Suppressor macrophage treated with lipopolysaccharide for 1 hour (primary cell): Measurements from ENCODE around the gene TBC1D2.

Experiments used
- DNase-seq, 3 donors: peaks; one replicate each; pipeline ENCODE4 v3.0.0-alpha.2; 2020 to 2022

Gene TBC1D2

DNA sequence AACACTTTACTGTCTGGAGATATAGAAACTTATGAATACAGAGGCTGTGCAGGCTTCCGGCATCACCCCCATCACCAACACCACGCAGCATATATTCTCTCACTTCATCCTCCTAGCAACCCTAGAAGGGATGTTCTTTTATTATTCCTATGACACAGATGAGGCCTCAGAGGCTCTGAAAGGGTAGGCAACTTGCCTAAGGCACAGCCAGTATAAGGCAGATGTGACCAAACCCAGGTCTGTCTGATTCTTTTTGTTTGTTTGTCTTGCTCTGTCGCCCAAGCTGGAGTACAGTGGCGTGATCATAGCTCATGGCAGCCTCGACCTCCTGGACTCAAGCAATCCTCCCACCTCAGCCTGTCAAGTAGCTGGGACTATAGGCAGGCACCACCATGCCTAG is 40.2 kb downstream of the TBC1D2 start:
- DNase-seq, result no peak

DNA sequence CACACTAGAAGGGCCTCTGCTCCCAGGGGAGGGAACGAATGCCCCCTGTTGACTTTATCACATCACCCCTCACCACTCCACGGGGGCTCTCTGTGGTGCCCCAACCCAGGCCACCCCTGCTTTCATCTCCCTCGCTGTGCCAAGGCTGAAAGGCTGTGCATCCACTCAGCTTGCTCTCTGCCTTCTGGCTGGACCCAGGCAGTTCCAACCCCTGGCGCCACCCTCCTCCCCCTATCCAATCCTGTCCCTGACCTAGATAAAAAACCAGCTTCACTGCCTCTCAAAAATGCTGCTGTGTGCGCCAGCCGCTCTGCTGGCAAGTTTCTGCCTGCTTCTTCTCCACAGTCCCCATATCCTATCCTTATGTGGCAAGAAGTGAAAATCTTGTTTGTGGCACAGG is 40.6 kb downstream of the TBC1D2 start:
- DNase-seq, result no peak

DNA sequence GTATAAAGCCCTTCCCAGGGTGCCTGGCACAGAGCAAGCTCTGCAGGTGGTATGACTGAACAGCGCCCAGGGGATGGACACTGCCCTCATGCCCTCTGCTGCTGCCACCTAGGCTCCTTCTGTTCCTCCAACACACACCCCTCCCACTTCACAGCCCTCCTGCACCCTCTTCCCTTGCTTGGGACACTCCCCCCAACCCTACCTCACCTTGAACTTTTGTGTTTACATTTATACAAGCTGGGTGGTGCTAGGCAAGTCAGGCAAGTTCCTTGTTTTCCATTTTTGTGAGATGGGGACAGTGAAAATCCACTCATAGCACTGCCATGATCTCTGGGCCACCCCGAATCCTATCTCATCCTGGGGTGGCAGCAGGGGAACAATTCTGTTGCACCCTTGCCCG is 44.2 kb downstream of the TBC1D2 start:
- no peak for DNase-seq

DNA sequence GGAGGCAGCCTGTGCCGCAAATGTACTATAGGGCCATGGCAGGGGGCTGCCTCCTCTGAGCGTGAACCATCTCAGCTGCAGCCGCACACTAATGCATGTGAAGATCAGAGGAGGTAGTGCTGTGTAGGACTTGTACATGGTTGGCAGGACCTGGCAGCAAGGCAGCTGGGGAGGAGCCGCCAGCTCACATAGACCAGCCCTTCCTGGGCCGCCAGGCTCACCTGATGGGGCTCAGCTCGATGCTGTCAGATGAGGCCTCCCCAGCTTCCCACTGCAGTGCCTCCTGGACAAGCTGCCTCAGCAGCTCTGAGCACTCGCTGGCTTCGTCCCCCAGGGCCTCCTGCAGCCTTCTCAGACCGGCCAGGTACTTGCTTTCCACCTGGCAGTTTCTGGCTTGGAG is 45.0 kb downstream of the TBC1D2 start:
- DNase-seq, result no peak

DNA sequence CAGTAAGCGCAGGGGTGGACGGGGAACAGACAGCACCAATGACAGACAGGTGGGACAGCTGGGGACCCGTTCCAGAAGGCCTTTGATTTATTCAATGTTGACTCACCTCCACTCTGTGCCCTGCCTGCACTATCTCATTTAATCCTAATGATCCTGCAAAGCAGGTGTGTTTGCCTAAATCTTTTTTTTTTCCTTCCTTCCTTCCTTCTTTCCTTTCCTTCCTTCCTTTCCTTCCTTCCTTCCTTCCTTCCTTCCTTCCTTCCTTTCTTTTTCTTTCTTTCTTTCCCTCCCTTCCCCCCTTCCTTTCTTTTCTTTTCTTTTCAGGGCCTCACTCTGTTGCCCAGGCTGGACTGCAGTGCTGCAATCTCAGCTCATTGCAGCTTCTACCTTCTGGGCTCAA is 45.9 kb downstream of the TBC1D2 start:
- DNase-seq, result no peak

DNA sequence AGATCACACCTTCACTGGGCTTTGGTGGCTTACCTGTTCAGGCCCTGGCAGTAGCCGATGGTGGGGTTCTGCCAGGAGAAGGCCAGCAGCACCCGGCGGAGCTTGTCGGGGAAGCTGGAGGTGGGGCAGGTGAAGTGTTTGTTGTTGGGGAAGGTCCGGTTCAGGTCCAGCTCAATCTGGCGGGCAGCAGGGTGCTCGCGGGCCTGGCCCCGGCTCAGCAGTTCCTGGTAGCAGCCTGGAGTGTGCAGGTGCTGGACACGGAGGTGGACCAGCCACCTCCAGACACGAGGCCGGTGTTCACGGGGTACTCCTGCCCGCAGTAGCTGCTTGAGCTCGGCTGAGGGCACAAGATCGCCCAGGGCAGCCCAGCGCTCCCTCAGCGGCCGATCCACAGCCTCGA is 46.8 kb downstream of the TBC1D2 start:
- no peak for DNase-seq

DNA sequence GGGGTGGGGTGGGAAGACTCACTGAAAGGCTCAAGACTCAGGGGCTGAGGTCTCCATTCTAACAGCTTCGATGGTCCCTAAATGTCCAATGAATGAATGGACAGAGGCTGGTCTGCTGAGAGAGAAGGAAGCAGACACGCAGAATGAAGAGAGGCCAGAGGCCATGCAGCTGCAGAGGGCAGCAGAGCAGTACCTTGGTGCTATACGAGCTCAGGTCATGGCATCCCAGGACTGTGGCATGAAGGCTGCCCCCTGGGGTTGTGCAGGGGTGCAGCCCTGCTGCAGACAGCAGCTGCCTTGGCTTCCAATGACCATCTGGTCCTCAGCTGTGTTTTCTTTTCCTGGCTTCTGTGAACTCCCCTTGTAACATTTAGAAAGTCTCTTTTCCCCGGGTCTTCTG is 47.8 kb downstream of the TBC1D2 start:
- DNase-seq, result no peak

DNA sequence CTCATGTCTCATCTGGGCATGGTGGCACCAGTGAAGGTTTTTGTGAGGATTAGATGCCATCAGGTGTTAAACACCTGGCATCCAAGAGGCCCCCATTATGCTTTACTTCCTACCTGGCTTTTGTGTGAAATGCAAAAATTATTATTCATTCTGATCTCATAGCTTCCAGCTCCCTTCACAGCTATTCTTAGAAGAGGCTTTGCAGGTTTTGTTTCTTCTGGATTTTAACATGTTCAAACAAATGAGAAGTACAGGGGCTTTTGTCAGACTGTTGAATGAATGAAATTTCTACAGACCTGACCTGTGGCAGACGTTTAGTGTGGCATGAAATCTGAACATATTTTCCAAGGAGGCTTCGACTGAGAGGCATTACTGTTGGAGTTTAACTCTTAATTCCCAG is 48.7 kb downstream of the TBC1D2 start:
- no peak for DNase-seq

DNA sequence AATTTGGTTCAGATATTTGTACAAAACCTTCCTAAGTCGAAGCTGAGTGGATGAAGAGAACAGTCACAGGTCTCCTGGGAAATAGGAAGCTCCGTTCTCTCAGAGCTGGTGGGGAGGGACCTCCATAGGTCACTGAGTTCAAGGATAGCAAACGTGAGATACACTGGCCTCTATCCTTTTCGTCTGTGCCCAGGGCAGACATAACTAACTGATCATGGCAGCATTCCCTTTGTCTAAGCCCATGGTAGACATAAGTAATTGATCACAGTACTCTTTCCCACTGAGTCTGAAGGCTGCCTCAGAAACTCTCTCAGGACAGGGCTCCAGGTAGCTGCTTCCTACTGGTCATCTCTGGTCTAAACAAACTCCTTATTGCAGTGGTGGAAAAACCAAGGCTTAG is 50.8 kb downstream of the TBC1D2 start:
- DNase-seq, result no peak

DNA sequence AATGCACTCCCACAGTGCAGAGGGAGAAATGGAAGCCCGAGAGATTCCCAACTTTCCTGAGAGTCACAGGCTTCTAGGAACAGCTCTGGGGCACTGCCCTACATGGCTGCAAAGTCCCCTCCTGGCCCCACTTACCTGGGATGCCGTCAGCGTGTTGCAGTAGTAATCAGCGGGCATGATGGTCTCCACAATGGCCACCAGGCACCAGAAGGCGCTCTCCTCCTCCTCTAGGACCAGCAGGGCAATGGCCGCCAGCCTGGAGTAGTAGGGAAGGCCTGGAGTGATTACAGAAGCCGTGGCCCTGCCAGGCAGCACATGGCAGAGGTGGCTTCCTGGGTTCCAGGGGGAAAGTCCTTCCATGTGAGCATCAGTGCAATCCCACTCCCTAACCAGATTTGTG is 52.3 kb downstream of the TBC1D2 start:
- no peak for DNase-seq

DNA sequence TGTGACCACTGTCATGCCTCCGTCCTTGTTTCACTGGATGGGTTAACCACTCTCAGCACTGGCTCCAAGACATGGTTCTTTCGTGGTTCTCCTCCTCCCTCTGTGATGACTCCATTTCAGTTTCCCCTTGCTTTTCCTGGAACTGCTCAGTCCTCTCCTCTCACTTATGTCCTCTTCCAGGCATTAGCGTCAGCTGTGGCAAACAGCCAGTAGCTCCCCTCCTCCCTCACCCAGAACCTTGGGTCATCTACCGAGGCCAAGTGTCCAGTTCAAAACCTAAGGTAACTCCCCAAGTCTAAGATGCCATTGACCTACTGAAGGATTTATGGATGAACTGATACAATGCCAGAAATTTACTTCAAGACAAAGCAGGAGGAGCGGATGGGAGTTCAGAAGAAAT is 53.2 kb downstream of the TBC1D2 start:
- DNase-seq, result no peak

DNA sequence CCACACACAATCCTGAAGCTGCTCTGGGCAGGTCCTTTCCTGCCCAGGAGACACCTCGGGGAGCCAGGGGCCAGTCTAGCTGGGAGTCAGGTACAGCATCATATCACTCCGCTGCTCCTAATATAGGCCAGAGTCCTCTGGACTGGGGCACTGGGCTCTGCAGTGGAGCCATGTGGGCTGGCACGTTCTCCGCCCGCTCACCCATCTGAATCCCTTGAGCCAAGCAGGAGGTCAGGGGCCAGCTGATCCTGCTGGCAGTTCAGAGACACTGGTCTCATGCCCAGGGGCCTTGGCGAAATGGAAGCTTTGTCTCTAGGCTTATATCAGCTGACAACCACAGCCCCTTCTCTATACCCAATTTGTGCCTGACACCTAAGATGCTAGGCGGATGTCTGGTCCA is 53.7 kb downstream of the TBC1D2 start:
- DNase-seq, result no peak

DNA sequence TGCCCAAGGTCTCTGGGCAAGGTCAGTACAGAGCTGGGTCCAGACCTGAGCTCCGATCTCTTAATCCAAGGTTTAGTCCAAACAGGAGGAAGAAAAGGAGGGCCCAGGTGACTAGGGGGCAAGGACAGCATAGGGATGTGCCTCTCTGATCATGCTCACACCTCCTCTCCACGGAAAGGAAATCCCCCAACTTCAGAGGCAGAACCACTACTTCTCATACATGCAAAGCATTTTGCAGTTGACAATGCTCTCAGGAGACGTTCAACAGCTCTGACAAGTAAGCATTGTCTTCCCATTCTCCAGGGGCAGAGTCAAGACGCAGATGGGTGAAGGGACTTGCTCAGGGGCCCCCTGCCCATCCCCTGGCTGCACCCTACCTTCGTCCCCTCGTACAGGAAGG is 54.3 kb downstream of the TBC1D2 start:
- DNase-seq, result no peak

DNA sequence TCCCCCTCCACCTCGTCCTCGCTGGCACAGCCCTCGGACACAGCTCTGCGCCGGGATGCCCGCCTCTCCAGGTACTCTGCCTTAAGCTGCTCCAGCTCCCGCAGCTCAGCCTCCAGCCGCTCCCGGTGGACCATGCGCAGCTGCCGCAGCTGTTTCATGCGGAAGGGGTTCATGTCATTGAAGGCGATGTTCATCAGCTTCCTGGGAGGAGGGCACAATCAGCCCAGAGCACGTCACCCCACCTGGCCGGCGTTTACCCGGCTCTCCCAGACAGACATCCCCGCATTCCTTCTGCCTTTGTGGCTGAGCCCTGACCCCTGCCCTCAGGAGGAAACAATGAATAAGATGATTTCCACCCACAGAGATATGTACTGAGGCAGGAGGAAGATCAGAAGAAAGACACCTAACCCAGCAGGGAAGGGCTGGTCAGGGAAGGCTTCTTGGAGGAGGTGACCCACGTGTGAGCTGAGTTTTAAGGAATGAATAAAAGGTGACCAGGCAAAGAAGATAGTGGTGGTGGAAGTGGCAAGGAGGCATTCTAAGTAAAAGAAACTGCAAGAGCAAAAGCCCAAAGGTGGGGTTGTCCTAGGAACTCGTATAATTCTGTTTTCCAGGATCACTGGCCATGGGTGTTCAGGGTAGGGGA is 55.9 kb downstream of the TBC1D2 start:
- DNase-seq, result no peak

DNA sequence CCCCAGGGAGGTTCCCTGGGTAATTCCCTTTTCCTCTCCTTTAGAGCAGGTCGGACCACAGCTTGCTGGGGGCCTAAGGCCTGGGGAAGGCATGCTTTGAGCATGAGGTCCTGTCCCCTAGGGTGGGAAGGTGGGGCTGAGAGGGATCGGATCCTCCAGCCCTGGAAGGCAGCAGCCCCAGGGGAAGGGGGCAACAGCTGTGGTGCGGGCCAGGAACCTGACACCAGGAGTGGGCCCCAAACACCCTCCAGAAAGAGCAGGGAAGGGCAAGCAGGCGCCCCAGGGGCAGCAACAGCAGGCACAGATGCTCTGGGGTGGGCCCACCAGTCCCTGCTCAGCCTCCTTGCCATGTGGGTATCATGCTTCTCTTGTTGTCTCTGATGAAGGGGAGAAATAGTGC is 59.8 kb downstream of the TBC1D2 start:
- no peak for DNase-seq

DNA sequence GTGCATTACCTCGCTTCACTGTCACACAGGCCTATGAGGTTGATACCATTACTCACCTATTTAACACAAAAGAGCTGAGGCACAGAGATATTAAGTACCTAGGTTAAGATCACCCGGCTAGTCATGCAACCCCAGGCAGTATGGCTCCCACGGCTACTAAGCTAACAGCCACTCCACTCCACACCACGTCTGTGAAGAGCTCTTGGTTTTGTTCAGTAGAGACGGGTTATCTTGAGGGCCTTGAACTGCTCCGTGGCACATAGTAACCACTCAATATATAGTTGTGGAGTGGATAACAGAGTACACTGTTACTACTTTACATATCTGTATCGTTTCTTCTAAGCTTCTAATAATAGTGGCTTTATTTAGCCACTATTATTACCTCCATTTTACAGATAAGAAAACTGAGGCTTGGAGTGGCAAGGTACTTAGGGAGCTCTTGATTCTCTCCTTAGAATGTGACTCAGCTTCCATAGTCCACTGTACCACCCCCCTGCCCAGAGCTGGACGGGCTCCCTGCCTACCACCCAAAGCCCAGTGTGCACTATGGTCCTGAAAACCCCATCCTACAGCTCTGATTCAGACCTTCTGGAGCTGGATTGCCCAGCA is 62.0 kb downstream of the TBC1D2 start:
- DNase-seq, result peak in 1 of 3 donors; percentile 13

DNA sequence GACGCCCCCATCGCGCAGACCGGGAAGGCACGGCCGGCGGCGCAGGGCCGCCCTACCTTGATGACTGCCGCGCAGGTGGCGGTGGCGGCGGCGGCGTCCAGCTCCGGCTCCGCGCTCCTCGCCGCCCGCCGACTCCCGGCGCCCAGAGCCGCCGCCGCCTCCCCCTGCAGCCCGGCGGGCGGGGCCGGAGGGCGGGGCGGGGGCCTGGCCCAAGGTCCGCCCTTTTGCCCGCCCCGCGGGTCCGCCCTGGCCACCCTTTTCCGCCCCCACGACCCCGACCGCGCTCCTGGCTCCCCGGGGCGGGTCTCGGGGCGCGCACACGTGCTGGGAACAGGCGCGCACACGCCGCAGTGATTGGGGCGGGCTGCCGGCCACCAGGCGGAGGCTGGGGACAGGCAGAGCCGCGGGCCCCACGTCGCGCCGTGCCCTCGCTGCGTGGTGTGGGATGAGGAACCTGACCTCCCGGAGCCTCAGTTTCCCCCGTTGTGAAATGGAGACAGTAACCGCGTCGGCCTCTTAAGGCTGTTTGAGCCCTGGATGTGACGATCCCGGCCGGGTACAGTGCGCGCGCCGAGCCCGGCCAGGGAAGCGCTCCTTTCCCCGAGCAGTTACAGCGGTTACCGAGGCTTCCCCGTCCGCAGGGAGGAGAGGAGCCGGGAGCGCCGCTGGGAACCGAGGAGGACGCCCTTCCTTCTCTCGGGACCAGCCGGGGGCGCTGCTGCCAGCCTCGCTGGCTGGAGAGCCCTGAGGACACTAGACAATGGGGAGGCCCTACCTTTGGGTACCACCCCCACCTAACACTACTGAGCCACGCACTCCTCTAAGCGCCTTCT is 62.7 kb downstream of the TBC1D2 start, which contains the start of gene CORO2A:
Gene CORO2A, minus strand, starts transcription at position 135 of the 833 bp plus-strand sequence. CDS start 34,977 bp downstream, outside the sequence.
- DNase-seq, result peak; percentile 73 to 94 (median 90)

DNA sequence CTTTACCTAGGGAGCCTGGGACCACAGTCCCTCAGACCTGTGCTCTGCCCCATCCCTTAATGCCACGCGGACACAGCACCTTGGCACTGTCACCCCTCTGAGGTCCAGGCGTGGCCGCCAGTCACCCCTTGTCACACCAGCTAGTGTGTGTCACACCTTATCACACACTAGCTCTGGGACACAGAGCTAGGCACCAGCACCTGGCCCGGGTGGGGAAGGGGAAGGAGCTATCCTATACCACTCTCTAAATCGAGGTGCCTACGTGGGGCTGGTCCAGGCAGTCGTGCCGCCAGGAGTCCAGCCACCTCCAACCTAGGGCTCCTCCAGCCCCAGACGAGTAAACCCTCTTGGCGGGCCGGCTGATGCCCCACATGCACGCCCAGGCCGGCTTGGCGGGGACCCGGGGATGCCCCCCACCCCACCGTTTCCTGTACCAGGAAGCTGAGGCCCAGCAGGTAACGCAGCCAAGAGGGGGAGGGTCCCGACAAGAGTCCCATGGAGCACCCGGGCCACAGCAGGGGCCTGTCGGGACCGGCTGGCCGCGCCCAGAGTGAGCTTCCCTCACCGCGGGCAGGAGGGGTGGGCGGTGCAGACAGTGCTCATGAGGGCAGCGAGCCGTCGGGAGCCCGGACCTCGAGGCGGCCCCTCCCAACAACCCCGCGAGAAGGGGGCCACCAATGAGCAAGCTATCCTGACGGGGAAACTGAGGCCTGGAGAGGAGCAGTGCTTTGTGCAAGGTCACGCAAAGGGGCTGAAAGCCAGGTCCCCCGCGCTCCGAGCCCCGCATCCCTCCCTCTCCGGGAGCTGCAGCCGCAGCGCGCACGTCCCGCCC is 63.6 kb downstream of the TBC1D2 start:
- DNase-seq, result peak; percentile 48 to 69 (median 51)

DNA sequence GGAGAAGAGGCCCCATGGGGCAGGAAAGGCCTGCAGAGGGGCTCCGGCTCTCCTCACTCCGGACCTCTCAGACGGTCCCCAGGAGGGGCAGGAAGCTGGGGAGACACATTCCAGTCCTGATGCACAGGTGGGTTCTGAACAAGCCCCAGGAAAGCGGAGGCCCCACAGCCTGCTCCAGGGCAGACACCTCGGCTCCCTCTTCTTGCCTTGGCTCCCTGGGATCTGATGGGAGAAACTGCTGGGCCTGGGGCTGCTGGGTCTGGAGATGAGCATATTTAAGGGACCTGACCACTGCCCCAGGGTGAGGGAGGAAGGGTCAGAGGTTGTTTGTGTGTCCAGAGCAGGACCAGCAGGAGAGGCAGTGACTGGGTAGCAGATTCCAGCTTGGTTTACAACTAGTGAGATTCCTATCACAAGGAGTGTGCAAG is 64.3 kb downstream of the TBC1D2 start:
- DNase-seq, result no peak

DNA sequence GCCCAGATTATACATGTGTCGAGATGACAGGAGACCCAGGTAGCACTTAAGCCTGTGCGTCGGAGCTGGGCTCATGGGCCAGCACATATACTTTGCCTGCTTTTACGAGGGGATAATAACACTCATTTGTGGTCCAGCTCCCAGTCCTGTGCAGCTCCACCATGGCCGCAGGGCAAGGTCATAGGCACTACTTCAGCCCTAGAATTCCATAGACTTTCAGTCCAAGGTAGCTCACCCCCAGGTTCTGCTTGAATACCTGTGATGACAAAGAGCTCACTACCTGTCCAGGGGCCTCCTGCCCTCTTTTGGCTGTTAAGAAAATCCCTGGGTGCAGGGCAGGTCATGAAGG is 64.7 kb downstream of the TBC1D2 start:
- no peak for DNase-seq

DNA sequence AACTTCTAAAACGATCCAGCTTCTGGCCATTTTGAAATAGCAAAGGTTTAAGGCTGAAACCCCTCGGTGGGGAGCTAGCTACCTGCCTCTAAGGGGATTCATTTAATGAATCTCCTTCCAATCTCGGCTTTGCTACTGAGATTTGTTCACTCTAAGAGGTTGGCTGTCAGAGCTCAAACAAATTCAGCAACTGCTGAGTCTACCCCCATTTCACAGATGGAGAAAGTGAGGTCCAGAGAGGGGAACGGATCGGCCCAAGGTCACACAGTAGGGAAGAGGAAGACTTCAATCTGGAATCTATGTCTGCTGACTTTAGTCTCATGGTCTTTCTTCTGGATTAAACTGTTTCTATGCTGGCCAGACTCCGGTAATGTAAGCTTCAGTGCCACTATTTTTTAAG is 66.0 kb downstream of the TBC1D2 start:
- DNase-seq, result no peak

DNA sequence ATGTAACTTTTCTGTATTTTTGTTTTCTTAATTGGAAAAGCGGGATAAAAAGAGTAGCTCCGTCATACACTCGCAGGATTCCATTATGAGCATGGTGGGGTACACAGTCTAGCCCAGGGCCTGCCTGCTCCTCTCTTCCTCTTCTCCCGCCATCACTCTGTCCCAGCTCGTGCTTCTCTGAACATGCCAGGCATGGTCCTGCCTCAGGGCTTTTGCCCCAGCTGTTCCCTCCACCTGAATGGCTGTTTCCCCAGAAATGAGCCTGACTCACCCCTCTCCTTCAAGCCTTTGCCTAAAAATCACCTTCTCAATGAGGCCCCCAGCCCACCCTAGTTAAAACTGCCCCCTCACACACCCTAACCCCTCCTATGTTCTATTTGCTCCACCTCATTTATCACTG is 67.5 kb downstream of the TBC1D2 start:
- DNase-seq, result no peak

DNA sequence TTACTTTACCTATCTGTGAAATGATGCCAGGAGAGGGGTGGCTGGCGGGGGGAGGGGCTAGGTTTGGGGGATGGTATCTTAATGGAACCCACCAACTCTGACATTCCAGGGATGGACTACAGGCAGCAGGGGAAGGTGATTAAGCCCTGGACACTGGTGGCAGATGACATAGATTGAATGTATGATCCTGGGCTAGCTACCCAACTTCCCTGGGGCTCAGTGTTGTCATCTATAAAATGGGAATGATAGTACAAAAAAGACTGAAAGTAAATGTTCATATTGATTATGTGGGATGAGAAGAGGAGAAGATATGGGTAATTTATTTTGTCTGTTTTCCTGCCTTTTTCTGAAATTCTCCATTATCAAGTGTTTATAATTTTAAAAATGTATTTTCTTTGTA is 69.2 kb downstream of the TBC1D2 start:
- no peak for DNase-seq
